ENCODE data around the gene ST8SIA6. TPM values are rescaled to one million over a fixed set of nuclear protein-coding genes. Genes with fewer than 3 reads are reported as not detected.
"Not testable (repeated sequence)": the region's sequence is repeated elsewhere in the genome, so short reads cannot be mapped to it uniquely, and the experiment has no call there.

The ST8SIA6 gene
- total RNA-seq, 1 donor from 2014 or later = 6.9 TPM

GRCh38 chr10:17354781-17355180 is 99.6 kb downstream of the ST8SIA6 start:
- intact Hi-C loops (cut with DNase I) = no loop called here
- no peak for DNase-seq (ENCODE audit: low spot score)

GRCh38 chr10:17353568-17354300 is 100.7 kb downstream of the ST8SIA6 start:
- intact Hi-C loops (cut with DNase I) = no loop called here
- no peak for DNase-seq (ENCODE audit: low spot score)

GRCh38 chr10:17352583-17352982 is 101.8 kb downstream of the ST8SIA6 start:
- DNase-seq (ENCODE audit: low spot score) = no peak
- intact Hi-C loops (cut with DNase I) = no loop called here

- intact Hi-C loops (cut with DNase I) = no loop called here
- DNase-seq (ENCODE audit: low spot score) = no peak
Measured at GRCh38 chr10:17351506-17351905, 102.9 kb downstream of the ST8SIA6 start.

- intact Hi-C loops (cut with DNase I) = no loop called here
- DNase-seq (ENCODE audit: low spot score) = no peak
Measured at GRCh38 chr10:17349717-17350116, 104.7 kb downstream of the ST8SIA6 start.

GRCh38 chr10:17348501-17349349 is 105.7 kb downstream of the ST8SIA6 start:
- DNase-seq (ENCODE audit: low spot score) = no peak

GRCh38 chr10:17348011-17348500 is 106.3 kb downstream of the ST8SIA6 start:
- intact Hi-C loops (cut with DNase I) = no loop called here
- no peak for DNase-seq (ENCODE audit: low spot score)

More at GRCh38 chr10:17348501-17349349, 105.7 kb downstream of the ST8SIA6 start:
- intact Hi-C loops (cut with DNase I) = no loop called here

GRCh38 chr10:17344206-17344605 is 110.2 kb downstream of the ST8SIA6 start:
- DNase-seq (ENCODE audit: low spot score) = no peak
- intact Hi-C loops (cut with DNase I) = no loop called here

GRCh38 chr10:17343118-17343517 is 111.3 kb downstream of the ST8SIA6 start:
- no peak for DNase-seq (ENCODE audit: low spot score)
- intact Hi-C loops (cut with DNase I) = no loop called here

- intact Hi-C loops (cut with DNase I) = no loop called here
- DNase-seq (ENCODE audit: low spot score) = no peak
Measured at GRCh38 chr10:17340144-17340829, 114.1 kb downstream of the ST8SIA6 start.

- intact Hi-C loops (cut with DNase I) = no loop called here
- DNase-seq (ENCODE audit: low spot score) = no peak
Measured at GRCh38 chr10:17335065-17335464, 119.3 kb downstream of the ST8SIA6 start.

- no peak for DNase-seq (ENCODE audit: low spot score)
- intact Hi-C loops (cut with DNase I) = no loop called here
Measured at GRCh38 chr10:17330501-17330900, 123.9 kb downstream of the ST8SIA6 start.

GRCh38 chr10:17326377-17326776 is 128.0 kb downstream of the ST8SIA6 start:
- intact Hi-C loops (cut with DNase I) = no loop called here
- no peak for DNase-seq (ENCODE audit: low spot score)

GRCh38 chr10:17321957-17322356 is 132.4 kb downstream of the ST8SIA6 start:
- intact Hi-C loops (cut with DNase I); DNase-seq (ENCODE audit: low spot score): not testable (repeated sequence)

GRCh38 chr10:17316488-17317170 is 137.8 kb downstream of the ST8SIA6 start:
- intact Hi-C loops (cut with DNase I) = no loop called here

GRCh38 chr10:17309435-17309834 is 145.0 kb downstream of the ST8SIA6 start:
- intact Hi-C loops (cut with DNase I) = no loop called here
- DNase-seq (ENCODE audit: low spot score) = no peak

More at GRCh38 chr10:17316488-17317170, 137.8 kb downstream of the ST8SIA6 start:
- DNase-seq (ENCODE audit: low spot score) = no peak

GRCh38 chr10:17307123-17307522 is 147.3 kb downstream of the ST8SIA6 start:
- intact Hi-C loops (cut with DNase I) = no loop called here
- no peak for DNase-seq (ENCODE audit: low spot score)

- DNase-seq (ENCODE audit: low spot score) = no peak
- intact Hi-C loops (cut with DNase I) = no loop called here
Measured at GRCh38 chr10:17292375-17292774, 162.0 kb downstream of the ST8SIA6 start.

GRCh38 chr10:17290226-17290625 is 164.2 kb downstream of the ST8SIA6 start:
- DNase-seq (ENCODE audit: low spot score) = no peak
- intact Hi-C loops (cut with DNase I) = no loop called here
